IPS-NIHi7 (cell line): Measurements from ENCODE around the gene CTDNEP1.
"Not testable (repeated sequence)": the region's sequence is repeated elsewhere in the genome, so short reads cannot be mapped to it uniquely, and the experiment has no call there.

ENCODE experiments used
- DNase-seq: peaks from one replicate; pipeline ENCODE4 v3.0.0; 2012; ENCODE audit warnings: mixed read lengths; ENCODE audit errors: extremely low spot score

CTDNEP1 gene

GRCh38 chr17:7248796-7249195 is 2.7 kb downstream of the CTDNEP1 start:
- no peak for DNase-seq

DNA sequence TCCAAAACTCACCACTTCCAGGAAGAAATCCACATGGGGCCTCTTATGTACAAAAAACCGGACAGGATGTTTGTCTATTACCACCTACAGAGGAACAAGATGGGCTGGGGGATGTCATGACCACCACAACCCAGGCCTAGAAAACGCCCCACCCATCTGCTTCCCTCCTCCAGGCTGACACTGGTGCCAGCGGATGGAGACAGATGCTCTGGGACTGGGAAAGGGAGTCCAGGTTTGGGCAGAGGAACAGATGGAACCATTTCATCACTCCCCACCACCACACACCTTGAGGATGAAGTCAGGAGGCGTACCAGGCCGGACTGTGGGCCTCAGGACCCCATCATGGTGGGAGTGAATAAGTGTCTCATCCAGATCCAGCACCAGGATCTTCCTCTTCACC is 4.8 kb downstream of the CTDNEP1 start:
- no peak for DNase-seq

DNA sequence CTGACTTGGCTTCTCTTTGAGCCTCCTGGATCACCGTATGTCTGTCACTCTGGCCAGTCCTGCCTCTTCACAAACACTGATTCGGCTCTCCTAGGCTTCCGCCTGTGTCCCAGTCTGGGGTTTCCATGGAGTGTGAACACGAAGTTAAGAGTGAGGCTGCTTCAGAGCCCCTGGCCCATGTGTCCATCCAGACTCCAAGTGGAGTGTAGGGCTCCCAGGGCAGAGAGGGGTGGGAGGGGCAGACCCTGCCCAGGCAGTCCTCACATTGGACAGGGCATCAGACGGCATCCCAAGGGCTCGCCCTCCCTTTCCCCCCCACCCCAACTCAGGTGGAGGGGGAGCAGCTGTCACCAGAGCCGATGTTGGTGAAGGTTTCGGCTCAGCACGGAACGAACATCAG is 7.7 kb downstream of the CTDNEP1 start:
- DNase-seq: not testable (repeated sequence)

DNA sequence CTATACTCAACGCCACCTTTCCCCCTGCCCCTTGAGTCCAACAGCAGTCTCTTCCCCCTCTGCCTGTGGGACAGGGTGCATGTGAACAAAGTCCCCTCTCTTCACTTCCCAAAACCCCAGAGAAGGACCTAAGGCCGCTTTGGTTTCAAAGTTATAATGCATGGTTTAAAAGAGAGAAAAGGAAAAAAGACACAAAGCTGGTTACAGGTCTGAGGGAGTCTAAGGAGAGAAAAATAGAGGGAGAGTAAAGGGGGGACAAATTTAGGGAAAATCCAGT is 8.1 kb downstream of the CTDNEP1 start:
- no peak for DNase-seq

DNA sequence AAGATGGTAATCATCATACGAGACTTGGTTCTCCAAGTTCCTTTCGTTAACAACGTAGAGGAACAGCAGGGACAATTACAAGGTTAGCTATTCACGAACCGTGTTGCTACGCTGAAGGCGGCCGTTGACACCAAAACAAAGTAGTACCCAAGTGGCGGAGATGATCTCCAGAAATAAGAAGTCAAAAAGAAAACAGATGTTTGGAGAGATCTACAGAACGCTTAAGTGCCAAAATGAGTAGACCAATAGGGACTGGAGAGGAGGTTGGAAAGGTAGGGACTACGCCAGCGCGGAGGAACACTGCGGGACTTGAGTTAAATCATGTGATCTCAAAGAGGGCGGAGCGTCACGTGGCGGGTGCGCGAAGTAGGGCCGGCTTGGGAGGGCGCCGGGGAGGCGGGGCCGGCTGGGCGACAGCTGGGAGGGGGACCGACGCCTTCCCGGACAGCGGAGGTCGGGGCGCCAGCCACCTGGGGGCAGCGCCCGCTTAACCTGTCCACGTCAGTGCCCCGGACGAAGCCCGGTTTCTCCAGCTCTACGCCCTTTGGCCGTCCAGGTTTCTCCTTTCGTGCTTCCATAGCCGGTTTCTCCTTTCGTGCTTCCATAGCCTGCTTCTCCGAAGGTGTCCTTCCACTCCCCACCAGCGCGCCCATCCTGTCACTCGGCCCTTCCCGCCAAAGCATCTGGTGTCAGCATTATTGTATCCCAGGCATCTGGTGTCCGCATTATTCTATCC is 8.6 kb downstream of the CTDNEP1 start:
- peak; percentile 86 for DNase-seq

GRCh38 chr17:7241783-7242716 is 9.5 kb downstream of the CTDNEP1 start, which contains the start of gene GABARAP:
Gene GABARAP, minus strand, starts transcription at chr17:7242449. Its CDS starts 119 bp downstream, at chr17:7242330.
- DNase-seq: peak; percentile 65

DNA sequence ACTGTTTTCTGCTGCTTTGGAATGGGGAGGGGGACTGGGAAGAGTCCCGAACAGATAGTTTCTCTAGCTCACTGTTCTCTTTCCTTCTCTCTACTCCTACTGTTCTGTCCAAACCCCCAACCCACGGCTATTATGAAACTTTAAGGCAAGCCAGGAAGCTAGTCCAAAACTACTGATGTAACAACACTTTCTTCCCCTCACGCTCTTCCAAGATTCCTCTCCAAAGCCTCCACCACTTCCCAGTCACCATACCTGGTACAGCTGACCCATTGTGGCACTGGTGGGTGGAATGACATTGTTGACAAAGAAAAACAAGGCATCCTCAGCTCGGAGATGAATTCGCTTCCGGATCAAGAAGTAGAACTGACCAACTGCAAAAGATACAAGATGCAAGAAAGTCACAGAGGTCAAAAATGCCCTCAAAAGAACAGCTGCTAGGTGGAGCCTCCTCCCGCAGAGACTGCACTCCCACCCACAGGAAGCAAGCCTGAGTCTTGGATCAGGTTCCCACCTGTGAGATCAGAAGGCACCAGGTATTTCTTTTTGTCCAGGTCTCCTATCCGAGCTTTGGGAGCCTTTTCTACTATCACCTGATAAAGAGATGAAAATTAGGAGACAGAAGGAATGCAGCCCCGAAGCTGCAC is 10.3 kb downstream of the CTDNEP1 start:
- DNase-seq: no peak

DNA sequence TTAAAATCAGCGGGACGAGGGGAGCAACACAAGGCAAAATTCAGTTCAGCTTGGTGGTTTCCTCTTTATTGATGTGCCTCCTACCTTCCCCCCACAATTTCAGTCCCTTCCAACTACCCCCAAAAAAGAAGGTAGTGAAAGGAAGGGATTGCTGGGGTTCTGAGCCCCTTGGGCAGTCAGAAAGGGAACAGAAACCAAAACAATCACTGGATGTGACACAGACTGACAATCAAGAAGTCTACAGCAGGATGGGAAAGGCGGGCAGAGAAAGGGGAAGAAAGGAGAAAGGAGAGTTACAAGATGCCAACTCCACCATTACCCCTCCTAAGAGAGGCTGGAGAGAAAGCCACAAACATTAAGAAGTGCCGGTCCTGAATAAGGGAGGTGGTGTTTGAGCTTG is 11.2 kb downstream of the CTDNEP1 start:
- DNase-seq: no peak

DNA sequence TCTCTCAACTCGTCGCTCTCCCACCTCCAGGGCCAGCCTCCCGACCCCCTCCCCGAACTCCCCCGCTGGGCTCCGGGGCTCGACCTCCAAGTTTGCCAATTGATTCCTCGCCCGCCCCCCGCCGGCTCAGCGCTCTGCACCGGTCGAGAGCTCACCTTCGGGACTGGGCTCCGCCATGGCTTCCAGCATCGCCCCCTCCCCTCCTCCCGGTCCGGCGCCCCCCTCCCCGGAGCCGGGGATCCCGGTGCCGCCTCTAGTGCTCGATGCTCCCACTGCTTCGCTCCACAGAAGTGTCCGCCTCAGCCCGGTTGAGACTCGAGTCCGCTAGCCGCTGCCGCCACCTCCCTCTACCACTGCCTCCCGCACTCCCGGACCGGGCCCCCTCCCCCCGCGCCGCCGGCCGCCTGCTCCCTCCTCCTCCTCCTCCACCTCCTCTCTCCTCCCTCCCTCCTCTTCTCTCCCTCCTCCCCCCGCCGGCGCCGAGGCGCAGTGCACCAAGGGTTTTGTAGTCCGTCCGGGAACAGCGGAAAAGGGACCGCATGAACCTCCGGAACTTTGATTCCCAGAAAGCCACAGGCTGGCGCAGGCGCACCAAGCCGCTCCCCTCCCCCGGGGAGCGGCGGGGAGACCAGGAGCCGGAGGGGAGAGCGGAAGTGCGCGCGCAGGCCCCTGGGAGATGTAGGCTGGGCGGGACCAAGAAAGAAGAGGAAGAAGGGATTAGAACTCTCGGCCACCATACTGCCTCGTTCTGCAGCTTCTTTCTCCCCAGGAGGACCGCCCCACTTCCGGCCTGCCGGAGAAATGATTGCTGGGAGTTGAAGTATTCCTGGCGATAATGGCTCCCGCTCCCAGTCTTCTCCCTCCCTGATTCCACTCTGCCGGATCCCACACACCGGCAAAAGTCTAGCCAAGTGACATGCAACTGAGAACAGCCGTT is 12.2 kb downstream of the CTDNEP1 start, which contains the start of gene PHF23:
PHF23 (minus strand) TSS at position 367 of the 937 bp plus-strand sequence; CDS start at position 189, 178 bp downstream.
- peak; percentile 93 for DNase-seq

DNA sequence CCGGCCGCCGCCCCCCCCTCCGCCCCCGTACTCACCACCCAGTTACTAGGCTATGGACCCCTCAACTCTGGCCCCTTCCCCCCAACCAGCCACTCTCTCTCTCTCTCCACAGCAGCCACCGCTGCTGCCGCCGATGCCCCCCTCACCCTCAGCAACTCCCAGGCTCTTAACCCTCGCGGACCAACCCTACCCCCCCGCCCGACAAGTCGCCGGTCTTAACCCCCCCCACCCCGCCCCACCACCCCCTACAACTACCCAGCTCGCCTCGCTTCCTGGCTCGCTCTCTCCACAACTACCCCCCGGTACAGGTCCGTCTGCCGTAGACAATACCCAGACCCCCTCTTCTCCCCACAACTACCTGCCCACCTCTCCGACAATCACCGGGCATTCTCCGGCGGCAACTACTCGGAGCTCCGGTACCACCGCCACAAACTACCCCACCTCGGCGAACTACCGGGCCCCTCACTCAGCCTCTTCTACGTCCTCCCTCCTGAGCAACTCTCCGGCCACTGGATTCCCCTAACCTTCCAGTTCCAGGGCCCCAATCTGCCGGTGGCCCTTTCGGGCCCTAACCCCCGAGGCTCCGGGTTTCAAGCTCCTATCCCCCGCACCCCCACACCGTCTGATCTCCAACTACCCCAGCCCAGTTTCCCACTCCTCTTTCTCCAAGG is 13.0 kb downstream of the CTDNEP1 start:
- peak; percentile 22 for DNase-seq

- peak; percentile 79 for DNase-seq
Observed at GRCh38 chr17:7237761-7238419, 13.6 kb downstream of the CTDNEP1 start.

DNA sequence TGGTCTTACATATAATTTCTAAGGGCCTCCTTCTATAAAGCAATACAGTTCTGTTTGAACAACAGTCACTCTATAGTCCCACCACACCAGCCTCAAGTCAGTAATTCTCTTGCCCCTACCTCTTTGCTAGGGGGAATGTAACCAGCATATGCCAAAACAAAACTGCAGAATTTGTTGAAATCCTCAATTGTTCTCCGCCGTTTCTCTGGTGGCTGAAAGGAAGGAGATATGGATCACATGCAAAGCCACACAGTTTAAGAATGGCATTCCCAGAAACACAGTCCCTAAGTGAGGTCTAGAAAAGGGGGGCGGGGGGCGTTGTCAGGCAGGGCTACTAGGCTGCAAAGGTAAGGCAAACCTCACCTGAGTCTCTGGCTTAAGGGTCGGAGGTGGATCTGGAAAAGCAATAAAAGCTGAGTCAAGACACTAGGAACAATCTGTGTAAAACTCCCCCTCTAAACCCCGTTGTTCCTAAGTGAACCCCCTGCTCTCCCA is 14.2 kb downstream of the CTDNEP1 start:
- DNase-seq: no peak

GRCh38 chr17:7236808-7237207 is 14.7 kb downstream of the CTDNEP1 start:
- no peak for DNase-seq

- no peak for DNase-seq
Observed at GRCh38 chr17:7235693-7236665, 15.6 kb downstream of the CTDNEP1 start.

- DNase-seq: peak; percentile 88
Observed at GRCh38 chr17:7234083-7234951, 17.2 kb downstream of the CTDNEP1 start, which contains the start of gene DVL2. Gene DVL2, minus strand, starts transcription at chr17:7234517. Its CDS starts 255 bp downstream, at chr17:7234262.

DNA sequence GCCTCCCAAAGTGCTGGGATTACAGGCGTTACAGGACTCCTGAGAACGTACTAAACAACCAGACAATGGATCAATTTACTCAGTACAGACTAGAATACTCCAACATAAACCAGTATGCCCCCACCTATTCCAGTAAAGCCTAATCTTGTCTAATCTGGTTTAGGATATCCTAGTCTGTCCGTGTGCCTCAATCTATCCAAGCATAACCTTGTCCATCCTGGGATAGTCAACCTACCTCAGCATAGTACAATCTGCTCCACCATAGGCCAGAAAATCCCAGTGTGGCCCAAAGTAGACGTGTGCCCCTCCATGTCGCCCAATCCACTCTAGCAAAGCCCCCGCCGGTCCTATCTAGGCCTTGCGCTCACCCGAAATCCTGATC is 17.8 kb downstream of the CTDNEP1 start:
- no peak for DNase-seq

GRCh38 chr17:7232114-7232513 is 19.4 kb downstream of the CTDNEP1 start:
- no peak for DNase-seq

DNA sequence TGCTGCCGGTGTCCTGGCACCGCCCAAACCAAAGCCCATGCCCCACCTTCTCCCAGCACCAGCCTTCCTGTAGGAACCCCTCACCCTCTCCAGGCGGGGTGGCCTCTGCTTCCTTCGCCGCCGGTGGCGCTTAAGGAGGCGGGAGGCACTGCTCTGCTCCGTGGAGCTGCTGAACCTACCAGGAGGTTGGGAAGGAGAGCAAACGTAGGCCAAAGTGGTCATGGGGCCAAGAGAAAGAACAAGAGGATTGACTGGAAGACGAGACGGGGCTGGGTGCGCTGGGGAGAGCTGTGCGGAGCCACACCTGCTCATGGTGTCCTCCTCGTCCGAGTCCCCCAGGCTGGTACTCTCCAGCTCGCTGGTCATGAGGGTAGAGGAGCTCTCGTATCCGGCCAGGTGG is 22.0 kb downstream of the CTDNEP1 start:
- no peak for DNase-seq
